Activated CD8-positive, alpha-beta memory T cell treated with anti-CD3 and anti-CD28 coated beads, Interleukin-2, amount 50 U/mL, for 1 hour (primary cell): ENCODE data around the gene COL6A1.

Source experiments
- DNase-seq: peaks from one replicate; pipeline ENCODE4 v3.0.0-alpha.2; 2020; ENCODE audit errors: extremely low read depth

The COL6A1 gene

GRCh38 chr21:45981151-45982091 lies at the start of gene COL6A1:
Gene COL6A1, plus strand, starts transcription at chr21:45981770. Its CDS starts 81 bp downstream, at chr21:45981851.
- peak; percentile 40 for DNase-seq

- no peak for DNase-seq
Measured at GRCh38 chr21:45932922-45933502, 48.6 kb upstream of the COL6A1 start.

- DNase-seq: no peak
Measured at GRCh38 chr21:45934085-45934484, 47.5 kb upstream of the COL6A1 start.

- DNase-seq: no peak
Measured at GRCh38 chr21:45934554-45934953, 47.0 kb upstream of the COL6A1 start.

GRCh38 chr21:45935628-45936027 lies 45.9 kb upstream of the COL6A1 start:
- DNase-seq: no peak

- no peak for DNase-seq
Measured at GRCh38 chr21:45937721-45938452, 43.7 kb upstream of the COL6A1 start.

GRCh38 chr21:45938453-45938755 lies 43.2 kb upstream of the COL6A1 start:
- no peak for DNase-seq

GRCh38 chr21:45938811-45939520 lies 42.6 kb upstream of the COL6A1 start:
- DNase-seq: no peak

- no peak for DNase-seq
Measured at GRCh38 chr21:45939521-45940045, 42.0 kb upstream of the COL6A1 start.

- DNase-seq: no peak
Measured at GRCh38 chr21:45940091-45940490, 41.5 kb upstream of the COL6A1 start.

GRCh38 chr21:45940621-45941337 lies 40.8 kb upstream of the COL6A1 start:
- no peak for DNase-seq

- DNase-seq: no peak
Measured at GRCh38 chr21:45941338-45941710, 40.2 kb upstream of the COL6A1 start.

GRCh38 chr21:45941717-45942546 lies 39.6 kb upstream of the COL6A1 start:
- no peak for DNase-seq

GRCh38 chr21:45942755-45943629 lies 38.6 kb upstream of the COL6A1 start:
- DNase-seq: no peak

- no peak for DNase-seq
Measured at GRCh38 chr21:45943630-45944540, 37.7 kb upstream of the COL6A1 start.

GRCh38 chr21:45944601-45945000 lies 37.0 kb upstream of the COL6A1 start:
- no peak for DNase-seq

- DNase-seq: no peak
Measured at GRCh38 chr21:45945066-45945867, 36.3 kb upstream of the COL6A1 start.
